SHP77 treated with DMSO at 0.1 percent for 48 hours (cell line): ENCODE results near the gene DTNBP1.
"Not testable (repeated sequence)": the region's sequence is repeated elsewhere in the genome, so short reads cannot be mapped to it uniquely, and the experiment has no call there.

Source experiments
- DNase-seq: peaks from one replicate; lab custom pipeline; 2025; lab: John Stamatoyannopoulos, UW

Gene DTNBP1

DNA sequence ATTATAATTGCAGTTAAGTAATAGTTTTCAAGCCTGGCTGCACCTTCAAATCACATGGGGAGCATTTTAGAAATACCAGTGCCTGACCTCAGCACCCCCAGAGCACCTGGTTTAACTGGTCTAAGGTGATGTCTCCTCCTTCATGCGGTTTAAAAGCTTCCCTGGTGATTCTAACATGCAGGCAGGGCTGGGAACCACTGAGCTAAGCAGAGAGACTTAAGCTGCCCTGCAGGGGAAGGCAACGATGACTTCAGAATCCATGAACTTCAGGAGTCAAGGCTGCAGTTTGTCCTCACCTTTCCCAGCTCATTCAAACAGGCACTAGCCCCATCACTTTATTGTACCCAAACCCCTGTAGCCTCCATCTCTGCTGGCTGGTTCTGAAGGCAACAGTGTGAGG is 6.1 kb upstream of the DTNBP1 start:
- DNase-seq: no peak

DNA sequence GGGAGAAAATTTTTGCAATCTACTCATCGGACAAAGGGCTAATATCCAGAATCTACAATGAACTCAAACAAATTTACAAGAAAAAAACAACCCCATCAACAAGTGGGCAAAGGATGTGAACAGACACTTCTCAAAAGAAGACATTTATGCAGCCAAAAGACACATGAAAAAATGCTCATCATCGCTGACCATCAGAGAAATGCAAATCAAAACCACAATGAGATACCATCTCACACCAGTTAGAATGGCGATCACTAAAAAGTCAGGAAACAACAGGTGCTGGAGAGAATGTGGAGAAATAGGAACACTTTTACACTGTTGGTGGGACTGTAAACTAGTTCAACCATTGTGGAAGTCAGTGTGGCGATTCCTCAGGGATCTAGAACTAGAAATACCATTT is 4.1 kb upstream of the DTNBP1 start:
- DNase-seq: not testable (repeated sequence)

DNA sequence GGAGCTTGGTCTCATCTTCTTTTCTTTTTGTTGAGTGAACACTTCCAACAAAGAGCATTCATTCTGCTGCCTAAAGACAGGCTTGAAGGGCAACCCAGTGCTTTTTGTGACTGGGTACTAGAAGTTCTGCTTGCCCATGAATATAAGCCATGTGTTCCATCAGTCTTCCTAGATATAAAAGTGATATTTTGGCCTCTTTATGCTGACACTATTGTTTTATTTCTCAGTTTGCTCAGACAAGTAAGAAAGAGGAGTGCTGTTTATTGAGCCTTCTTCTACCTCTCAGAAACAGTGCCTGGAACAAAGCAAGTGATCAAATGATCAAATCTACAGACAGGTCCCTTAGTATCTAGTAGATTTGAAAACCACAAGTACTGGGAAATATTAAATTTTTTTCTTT is 2.4 kb upstream of the DTNBP1 start:
- DNase-seq: no peak

DNA sequence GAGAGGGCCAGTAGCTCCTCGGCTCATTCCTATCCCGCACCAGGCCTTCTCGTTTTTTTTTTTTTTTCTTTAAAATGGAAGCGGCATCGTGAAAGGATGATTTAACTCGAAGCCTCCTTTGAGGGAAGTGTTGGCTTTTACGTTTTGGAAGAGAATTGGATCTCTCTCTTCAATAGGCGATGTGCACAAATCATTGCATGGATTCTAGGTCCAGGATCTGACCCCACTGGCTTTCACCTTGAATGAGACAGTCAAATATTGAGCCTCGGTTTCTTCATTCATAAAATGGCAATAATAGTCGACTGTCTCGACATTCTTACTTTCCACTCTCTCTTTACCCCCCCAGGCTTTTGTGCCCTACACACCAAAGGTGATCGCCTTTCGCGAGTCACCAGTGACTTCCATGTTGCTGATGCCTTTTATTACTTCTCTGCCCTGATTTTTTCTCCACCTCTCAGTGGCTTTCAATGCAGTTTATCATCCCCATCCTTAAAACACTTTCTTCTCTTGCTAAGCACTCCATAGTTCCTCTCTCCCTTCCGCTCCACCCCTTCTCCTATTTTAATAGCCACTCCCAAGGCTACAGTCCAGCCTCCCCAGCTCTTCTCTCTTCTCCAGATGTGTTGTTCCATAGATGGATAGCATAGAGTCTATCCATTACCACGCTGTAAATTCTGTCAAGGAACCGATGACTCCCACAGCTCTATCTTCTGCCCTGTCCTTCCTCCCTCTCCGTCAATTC is 473 bp upstream of the DTNBP1 start:
- no peak for DNase-seq

DNA sequence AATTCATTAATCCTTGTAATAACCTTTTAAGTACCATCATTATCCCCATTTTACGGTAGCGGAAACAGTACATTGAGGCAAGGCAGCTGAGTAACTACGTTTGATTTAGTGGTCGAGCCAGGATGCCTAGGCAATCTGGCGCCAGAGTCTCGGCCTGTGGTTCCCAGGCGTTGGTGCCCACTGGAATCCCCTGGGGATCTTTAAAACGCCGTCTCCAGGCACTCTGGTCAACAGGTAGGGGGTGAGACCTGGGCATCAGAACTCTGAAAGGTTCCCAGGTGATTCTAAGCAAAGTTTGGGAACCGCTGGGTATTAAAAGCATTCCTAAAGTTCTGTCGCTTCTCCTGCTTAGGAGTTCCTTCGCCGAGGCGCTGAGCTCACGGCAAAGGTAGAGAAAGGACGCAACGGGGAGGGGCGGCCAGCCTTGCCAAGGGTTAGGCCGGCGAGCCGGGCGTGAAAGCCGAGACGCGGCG is 939 bp downstream of the DTNBP1 start:
- no peak for DNase-seq

DNA sequence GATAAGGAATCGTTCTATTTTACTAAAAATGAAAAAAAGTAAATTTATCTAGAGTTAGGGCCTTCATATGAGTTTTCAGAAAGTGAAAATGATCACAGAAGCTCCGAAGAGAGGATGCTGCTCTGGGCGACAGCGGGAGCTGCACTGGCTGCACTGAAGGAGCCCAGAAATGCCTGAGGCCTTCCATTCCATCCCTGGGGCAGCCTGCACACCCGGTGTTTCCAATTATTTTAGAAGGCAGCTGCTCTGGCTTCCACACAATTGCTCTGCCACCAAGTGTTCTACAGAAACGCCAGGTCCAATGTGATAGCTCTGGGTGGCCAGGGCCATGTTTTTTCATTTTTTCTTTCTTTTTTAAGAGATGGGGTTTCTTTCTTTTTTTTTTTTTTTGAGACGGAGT is 3.6 kb downstream of the DTNBP1 start:
- DNase-seq: no peak

DNA sequence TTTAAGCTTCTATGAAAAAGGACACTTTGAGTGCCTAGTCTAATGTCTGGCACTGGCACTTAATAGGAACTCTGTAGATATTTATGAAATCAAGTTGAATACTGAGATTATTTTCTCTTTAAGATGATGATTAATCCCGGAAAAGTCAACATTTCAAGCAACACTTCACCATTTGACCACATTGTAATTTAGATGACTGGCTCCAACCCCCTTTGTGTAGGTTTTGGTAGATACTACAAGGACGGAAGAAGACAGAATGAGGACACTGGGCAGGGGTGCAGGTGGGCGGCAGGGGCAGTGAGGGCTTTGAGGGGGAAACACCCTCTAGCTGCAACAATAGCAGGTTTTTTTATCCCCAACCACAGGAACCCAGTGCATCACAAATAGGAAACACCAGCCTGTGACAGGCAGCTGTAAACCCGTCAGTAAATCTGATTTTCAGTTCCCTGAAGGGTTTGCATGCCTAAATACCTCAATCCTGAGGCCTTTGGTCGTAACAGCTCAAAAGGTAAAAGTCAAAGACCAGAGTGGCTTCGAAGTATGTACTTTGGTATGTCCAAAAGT is 4.6 kb downstream of the DTNBP1 start:
- DNase-seq: no peak

DNA sequence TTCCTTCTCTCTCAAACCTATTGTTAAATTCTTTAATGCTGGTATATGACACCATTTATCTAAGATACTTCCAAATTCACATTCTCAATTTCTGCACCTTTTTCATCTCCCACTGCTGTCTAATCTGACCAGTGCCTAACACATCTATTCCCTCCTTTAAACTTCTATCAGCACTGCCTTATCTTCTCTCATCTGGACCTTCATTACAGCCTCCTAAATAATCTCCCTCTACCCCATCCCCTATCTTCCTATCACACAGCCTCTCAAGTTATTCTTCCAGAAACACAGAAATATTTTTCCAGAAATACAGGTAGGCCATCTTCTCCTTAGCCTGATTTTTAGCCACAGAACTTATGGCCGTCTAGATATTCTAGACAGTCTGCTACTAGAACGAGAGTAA is 5.5 kb downstream of the DTNBP1 start:
- no peak for DNase-seq

DNA sequence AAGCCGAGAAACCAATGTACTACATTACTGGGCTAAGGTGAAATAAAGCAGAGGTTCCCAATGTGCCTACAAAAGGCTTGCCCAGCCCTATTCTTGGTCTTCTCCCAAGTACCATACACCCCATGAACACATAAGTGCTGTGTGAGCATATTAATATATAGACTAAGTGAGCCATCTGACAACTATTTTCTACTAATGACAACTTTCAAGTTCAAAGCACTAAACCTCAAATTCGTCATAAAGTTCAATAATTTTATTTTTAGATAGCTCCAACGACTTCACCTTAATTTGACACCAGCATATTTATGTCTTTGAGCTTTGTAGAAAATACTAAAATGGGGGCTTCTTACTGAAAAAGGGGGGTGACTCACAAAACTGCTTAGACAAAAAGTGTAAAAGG is 6.7 kb downstream of the DTNBP1 start:
- no peak for DNase-seq

DNA sequence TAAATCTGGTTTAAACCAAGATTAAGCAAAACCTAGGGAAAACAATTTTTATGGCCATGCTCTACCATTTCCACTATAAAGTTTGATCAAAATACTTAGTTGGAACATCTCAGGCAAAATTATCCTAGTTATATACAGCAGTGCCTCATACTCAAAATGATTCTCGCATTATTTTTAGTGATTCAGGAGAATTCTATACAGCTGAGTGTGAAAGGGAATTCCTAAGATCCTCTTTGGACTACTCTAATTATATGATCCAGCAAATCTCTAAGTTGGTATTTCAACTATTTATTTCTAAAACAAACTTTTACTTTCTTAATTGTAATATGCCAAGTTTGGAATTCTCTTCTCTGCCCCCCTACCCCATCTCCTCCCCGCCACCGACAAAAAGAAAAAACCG is 8.6 kb downstream of the DTNBP1 start:
- no peak for DNase-seq

DNA sequence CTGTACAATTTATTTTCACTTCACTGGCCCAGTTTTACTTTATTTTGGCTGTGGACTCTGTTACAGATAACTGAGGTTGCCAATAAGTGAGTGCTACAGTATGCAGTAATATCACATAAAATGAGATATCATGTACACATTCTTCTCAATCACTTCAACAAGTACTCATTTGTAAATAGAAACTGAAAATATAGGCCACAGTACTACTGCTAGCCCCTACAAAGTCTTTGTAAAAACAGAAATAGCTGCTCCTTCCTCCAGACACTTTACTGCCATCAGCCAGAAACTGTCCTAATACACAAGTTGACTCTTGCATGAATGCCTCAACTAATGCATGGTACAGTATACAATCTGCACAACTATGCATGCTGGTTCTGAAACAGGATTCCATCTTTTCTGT is 9.2 kb downstream of the DTNBP1 start:
- no peak for DNase-seq

DNA sequence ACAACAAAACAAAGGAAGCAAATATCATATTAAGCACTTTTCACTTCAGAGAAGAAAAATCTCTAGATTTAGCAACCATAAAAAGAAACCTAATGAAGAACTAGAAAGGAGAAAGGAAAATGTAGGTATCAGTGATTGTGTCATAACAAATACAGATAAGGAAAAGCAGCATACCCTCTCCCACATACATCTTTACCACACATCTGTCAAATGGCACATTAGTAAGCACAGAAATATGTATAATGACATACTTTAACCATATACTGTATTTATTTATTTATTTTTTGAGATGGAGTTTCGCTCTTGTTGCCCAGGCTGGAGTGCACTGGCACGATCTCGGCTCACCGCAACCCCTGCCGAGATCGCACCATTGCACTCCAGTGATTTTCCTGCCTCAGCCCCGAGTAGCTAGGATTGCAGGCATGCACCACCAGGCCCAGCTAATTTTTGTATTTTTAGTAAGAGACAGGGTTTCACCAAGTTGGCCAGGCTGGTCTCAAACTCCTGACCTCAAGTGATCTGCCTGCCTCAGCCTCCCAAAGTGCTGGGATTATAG is 12.7 kb downstream of the DTNBP1 start:
- DNase-seq: not testable (repeated sequence)

DNA sequence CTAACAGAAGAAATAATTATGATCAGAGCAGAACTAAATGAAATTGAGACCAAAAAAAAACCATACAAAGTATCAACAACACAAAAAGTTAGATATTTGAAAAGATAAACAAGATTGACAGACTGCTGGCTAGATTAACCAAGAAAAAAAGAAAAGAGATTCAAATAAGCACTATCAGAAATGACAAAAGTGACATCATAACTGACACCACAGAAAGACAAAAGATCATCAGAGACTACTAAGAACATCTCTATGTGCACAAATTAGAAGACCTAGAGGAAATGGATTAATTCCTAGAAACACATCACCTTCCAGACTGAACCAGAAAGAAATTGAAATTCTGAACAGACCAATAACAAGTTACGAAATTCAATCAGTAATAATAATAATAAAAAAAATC is 17.9 kb downstream of the DTNBP1 start:
- DNase-seq: no peak

DNA sequence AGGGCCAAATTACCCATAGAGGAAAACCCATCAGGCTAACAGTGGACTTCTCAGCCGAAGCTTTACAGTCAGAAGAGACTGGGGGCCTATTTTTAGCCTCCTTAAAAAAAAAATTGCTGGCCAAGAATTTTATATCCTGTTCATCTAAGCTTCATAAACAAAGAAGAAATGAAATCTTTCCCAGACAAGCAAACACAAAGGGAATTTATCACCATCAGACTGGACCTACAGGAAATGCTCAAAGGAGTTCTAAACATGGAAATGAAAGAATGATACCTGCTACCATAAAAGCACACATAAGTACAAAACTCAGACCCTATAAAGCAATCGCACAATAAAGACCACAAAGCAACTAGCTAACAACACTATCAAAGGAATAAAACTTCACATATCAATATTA is 19.3 kb downstream of the DTNBP1 start:
- no peak for DNase-seq

DNA sequence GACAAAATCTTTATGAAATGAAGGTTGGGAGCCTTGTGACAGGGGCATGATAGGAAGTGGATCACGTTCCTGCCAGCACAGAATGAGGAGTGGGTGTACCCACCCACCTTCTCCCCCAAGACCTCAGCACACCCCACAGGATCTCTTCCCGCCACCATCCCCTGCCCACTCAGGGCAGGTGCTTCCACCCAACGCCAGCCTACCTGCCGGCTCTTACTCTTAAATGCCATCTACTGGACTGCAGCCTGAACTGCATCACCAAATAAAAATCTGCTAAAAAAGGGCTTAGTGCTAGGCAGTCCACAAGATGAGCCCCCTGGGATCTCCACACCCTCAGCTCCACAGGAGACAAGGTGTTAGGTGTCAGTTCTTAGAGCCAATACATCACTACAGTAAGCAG is 20.6 kb downstream of the DTNBP1 start:
- no peak for DNase-seq

DNA sequence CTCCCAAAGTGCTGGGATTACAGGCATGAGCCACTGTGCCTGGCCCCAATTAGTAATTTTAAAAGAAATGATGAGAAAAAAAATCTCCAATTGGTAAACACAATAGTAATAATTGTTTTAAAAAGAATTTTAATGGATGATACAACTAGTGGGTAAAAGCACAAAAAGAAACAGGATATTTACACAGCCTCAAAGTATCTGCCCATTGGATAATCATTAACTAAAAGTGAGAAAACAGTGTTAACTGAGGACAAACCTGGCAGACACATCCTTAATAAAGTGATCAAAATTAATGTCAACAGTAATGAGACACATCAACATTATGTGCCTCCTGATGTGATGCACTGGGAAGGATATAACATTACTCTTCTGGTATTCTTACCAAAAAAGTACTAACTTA is 24.5 kb downstream of the DTNBP1 start:
- DNase-seq: no peak

DNA sequence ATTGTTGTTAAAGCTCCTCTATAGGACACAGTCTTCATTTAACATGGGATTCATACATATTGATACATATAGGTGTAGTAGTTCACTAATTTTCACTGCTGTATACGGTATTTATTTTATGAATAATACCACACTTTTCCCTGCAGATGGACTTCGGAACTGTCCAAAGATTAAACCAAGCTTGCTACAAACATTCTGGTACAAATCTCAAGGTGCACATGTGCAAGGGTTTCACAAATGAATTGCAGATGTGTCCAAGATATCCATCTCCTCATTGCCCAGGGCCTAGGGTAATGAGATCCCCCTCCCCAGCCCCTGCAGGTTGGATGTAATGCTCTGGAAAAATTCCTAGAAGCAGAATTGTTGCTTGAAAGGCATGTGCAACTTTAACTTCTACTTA is 31.4 kb downstream of the DTNBP1 start:
- no peak for DNase-seq

DNA sequence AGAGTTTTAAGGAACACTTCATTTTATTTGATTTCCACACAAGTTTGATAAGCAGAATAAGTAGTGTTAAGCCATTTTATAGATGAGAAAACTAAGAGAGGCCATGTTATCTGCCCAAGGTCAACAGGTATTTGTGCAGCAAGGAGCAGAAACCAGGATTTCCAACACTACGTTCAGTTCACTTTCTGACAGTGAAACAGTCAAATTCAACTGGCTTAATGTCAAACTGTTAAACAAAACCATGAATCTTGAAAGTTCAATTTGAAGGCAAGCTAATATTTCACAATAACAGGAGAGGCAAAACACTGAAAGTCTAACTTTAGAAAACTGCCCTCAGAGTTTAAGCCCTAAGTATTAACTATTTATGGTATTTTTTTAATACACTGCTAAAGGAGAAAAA is 32.6 kb downstream of the DTNBP1 start:
- no peak for DNase-seq

DNA sequence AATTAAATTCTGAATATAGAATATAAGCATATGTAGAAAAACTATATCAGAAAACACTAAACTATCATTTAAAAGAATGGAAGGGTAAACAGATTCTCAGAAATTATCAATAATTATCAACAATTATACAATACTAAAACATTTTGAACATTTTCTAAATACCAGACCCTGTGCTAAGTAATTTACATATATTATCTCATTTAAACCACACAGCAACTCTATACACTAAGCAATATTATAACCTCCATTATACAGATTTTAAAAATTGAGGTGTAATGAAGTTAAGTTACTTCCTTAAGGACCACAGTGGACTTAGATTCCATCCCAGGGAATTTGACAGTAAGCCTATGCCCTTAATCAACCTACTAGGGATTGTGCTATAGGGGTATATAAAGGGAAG is 33.3 kb downstream of the DTNBP1 start:
- DNase-seq: no peak

DNA sequence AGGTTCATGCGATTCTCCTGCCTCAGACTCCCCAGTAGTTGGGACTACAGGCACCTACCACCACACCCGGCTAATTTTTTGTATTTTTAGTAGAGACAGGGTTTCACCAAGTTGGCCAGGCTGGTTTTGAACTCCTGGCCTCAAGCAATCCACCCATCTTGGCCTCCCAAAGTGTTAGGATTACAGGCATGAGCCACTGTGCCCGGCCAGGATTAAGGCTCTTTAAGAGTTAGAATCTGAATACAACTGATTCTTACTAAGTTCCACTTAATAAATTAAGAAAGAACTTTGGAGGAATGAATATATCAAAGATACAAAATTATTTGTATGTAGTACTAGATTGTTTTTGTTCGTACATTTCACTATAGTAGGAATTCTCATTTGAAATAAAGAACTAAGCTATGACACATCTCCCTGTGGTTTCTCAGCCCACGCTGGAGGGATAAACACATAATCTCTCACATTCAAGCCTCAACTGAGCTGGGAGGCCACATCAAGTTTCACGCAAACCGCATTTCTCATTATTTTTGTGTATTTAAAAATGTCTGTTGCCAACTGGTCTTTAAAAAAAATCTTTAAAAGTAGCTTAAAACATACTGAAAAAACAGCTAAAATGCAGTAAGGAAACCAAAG is 34.2 kb downstream of the DTNBP1 start:
- no peak for DNase-seq

DNA sequence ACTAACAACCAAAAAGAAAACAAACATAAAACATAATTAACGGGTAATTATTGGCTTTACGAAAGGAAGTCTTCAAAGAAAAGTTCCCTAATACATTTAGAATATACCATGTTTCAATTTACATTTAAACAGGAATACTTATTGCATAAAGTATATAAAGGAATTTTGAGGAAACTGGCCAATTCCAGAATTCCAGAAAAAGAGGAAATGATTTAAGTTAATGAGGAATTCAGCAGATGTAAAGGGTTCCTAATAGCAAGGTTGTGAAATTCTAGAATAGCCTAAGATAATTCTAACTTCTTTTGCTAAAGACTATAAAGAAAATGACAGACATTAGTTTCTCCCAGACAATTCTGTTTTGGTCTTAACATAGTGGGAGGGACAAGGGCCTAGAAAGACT is 35.0 kb downstream of the DTNBP1 start:
- DNase-seq: no peak

DNA sequence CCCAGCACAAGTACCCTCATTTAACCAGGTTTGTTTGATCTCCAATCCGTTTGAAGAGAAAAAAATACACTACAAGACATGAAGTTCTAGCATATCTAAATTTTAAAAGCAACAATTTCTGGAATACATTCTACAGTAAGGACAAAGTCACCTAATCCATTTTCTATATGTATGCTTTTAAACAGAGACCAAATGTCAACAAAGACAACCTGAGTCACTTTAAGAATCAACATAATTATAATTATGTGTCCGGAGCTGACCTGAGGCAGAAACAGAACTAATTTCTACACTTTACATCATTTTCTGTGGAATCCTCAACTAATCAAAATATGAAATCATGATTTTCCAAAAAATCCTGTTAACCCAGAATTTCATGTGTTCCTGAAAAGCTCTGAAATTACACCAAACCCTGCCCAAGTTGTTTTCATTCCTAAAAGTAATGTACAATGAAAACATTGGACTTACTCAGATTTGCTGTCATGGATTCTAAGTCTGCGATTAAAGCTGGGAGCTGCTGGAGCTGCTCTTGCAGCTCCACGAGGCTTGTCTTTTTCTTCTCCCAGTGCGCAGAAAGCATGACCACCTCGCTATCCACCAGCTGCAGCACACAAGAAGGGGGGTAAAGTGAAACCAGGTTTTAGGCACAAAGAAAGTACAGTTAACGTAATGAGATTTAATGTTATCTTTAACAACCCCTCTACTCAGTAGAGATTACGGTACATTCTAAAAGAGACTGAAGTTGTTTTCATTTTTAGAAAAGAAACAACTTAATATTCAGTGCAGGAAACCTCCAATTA is 35.8 kb downstream of the DTNBP1 start:
- no peak for DNase-seq

DNA sequence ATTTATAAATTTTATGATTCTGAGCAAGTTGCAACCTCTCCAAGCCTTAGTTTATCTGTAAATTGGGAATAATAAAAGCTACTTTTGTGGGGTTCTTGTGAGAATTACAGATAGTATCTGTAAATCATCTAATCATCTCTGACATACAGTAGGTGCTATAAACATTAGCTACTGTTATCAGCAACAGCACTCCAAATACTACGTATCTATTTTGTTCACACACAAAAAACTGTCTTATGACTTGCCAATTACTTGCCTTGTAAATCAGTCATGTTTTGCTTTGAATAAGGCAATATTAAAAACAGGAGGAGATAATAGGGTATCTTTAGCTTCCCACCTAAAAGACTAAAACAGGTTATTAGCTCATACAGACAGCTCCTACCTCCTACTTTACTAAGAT is 36.7 kb downstream of the DTNBP1 start:
- DNase-seq: no peak
